DND-41 (cell line): ENCODE measurements around the gene BAD.

Experiments
- ATAC-seq: fragments of 200-7000 bp; cut with Tn5 transposase; 3 replicates; pipeline ENCODE4 v1.9.1; 2021; ENCODE audit warnings: low read depth; ENCODE audit not compliant: insufficient read depth
- DNase-seq: peaks from one replicate; pipeline ENCODE4 v3.0.0-alpha.2; 2020
- H2AFZ ChIP-seq: 2 replicates; pipeline ENCODE4 v1.6.0; 2012; ENCODE audit warnings: low read depth, low read length
- H3K27ac ChIP-seq: 2 replicates; pipeline ENCODE4 v1.5.1; 2012; ENCODE audit warnings: low read length, inconsistent platforms
- H3K27me3 ChIP-seq: fragments of 200-600 bp; sonication (generic); 2 replicates; pipeline ENCODE4 v1.6.0; 2012; ENCODE audit warnings: low read length, mild to moderate bottlenecking, inconsistent platforms; ENCODE audit not compliant: insufficient read depth, poor library complexity
- H3K36me3 ChIP-seq: 2 replicates; pipeline ENCODE4 v1.5.1; 2012; ENCODE audit warnings: low read length, inconsistent platforms; ENCODE audit not compliant: insufficient read depth
- H3K4me1 ChIP-seq: 2 replicates; pipeline ENCODE4 v1.5.1; 2012; ENCODE audit warnings: mild to moderate bottlenecking, low read length; ENCODE audit not compliant: insufficient read depth
- H3K4me2 ChIP-seq: 2 replicates; pipeline ENCODE4 v1.6.0; 2012; ENCODE audit warnings: mild to moderate bottlenecking, moderate library complexity, low read length, inconsistent platforms; ENCODE audit not compliant: insufficient read depth
- H3K4me3 ChIP-seq, 2 experiments: fragments of 200-600 bp in 1 of 2; shearing (Covaris generic) in 1 of 2; 2 replicates each; pipeline ENCODE4 v1.5.1; 2012 to 2016; ENCODE audit warnings: inconsistent platforms in 2 of 2, low read length in 2 of 2, mild to moderate bottlenecking in 2 of 2, low read depth in 1 of 2, moderate library complexity in 1 of 2
- H3K79me2 ChIP-seq: 2 replicates; pipeline ENCODE4 v1.6.0; 2012; ENCODE audit warnings: low read length, inconsistent platforms; ENCODE audit not compliant: insufficient read depth
- H3K9ac ChIP-seq: 2 replicates; pipeline ENCODE4 v1.6.0; 2012; ENCODE audit warnings: low read depth, mild to moderate bottlenecking, inconsistent platforms, low read length, moderate library complexity
- H3K9me3 ChIP-seq: 2 replicates; pipeline ENCODE4 v1.5.1; 2012; ENCODE audit warnings: low read length, moderate library complexity, mild to moderate bottlenecking, inconsistent platforms; ENCODE audit not compliant: insufficient read depth, severe bottlenecking
- H4K20me1 ChIP-seq: 2 replicates; pipeline ENCODE4 v1.6.0; 2012; ENCODE audit warnings: low read length; ENCODE audit not compliant: insufficient read depth
- EZH2 ChIP-seq: IDR thresholded peaks from 3 replicates; pipeline ENCODE4 v1.6.1; 2012; ENCODE audit warnings: borderline replicate concordance, low read depth, mild to moderate bottlenecking, moderate library complexity, low read length, inconsistent platforms; ENCODE audit not compliant: severe bottlenecking
- TF ChIP-seq, protein P1 (sequence below): IDR thresholded peaks from 2 replicates; pipeline ENCODE4 v1.5.1; 2012; ENCODE audit warnings: borderline replicate concordance, low read length, moderate library complexity, mild to moderate bottlenecking; ENCODE audit not compliant: poor library complexity, severe bottlenecking; ENCODE audit errors: extremely low read depth

Gene BAD

GRCh38 chr11:64224891-64225607, 59.4 kb downstream of the BAD start:
- Histone ChIP-seq H3K27ac (peak overlapping the region; percentile 91), H3K9ac (peak overlapping the region; percentile 75), H4K20me1 (peaks cover 11% of the 10 kb centered on the region), H3K36me3 (peaks cover 44% of the 10 kb centered on the region), H3K4me1 (peaks cover 52% of the 10 kb centered on the region), H3K9me3 (no peaks in the 10 kb centered on the region), H3K4me3 (peak overlapping the region; percentile 60 to 81), H3K27me3 (no peaks in the 10 kb centered on the region), H3K4me2 (peak overlapping the region; percentile 96), H2AFZ (peak overlapping the region; percentile 84; the same call in 1 of the 2 replicates), H3K79me2 (peaks cover 37% of the 10 kb centered on the region)
- TF ChIP-seq, protein P1, sequence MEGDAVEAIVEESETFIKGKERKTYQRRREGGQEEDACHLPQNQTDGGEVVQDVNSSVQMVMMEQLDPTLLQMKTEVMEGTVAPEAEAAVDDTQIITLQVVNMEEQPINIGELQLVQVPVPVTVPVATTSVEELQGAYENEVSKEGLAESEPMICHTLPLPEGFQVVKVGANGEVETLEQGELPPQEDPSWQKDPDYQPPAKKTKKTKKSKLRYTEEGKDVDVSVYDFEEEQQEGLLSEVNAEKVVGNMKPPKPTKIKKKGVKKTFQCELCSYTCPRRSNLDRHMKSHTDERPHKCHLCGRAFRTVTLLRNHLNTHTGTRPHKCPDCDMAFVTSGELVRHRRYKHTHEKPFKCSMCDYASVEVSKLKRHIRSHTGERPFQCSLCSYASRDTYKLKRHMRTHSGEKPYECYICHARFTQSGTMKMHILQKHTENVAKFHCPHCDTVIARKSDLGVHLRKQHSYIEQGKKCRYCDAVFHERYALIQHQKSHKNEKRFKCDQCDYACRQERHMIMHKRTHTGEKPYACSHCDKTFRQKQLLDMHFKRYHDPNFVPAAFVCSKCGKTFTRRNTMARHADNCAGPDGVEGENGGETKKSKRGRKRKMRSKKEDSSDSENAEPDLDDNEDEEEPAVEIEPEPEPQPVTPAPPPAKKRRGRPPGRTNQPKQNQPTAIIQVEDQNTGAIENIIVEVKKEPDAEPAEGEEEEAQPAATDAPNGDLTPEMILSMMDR = no peak
- TF ChIP-seq EZH2 = no peak
- no peak for DNase-seq
- no peak for ATAC-seq

DNA sequence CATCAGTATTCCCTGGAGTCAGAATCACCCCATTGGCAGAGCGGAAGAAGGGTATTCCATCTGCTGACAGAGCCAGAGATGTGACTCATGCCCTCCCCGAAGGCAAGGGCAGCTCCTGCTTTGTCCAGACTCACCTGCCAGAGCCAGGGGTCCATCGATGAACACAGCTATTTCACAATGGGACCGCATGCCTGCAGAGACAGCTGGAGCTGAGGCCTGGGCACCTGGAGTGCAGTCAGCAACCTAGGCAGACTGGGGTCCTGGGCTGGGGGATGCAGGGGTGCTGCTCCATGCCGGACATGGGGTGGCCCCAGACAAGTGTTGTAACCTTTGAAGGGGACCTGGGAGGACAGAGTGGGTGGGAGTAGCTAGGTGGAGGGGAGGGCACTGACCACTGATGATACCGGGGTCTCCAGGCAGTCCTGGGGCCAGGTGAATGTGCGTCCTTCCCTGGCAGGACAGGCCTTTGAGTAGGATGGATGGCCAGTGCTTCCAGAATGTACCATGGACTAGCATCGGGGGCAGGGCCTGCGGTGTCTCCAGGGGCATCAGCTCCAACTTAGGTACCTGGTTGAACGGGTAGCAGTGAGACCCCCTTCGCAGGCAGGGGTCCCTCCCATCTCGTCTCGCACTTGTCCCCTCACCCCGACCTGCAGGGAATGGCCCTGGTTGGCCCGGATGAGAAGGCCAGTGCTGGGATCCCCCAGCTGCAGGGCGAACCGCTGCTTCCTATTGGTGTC, 60.1 kb downstream of the BAD start:
- no peaks in the 10 kb centered on the region for H3K27me3 ChIP-seq
- peaks cover 11% of the 10 kb centered on the region for H4K20me1 ChIP-seq
- peak overlapping the region; percentile 75 for H3K9ac ChIP-seq
- no peaks in the 10 kb centered on the region for H3K9me3 ChIP-seq
- ATAC-seq = no peak
- H2AFZ ChIP-seq = no peak overlapping the region
- no peak for DNase-seq
- TF ChIP-seq, protein P1 = no peak
- TF ChIP-seq EZH2 = no peak
- H3K36me3 ChIP-seq = peaks cover 51% of the 10 kb centered on the region
- peaks cover 37% of the 10 kb centered on the region for H3K79me2 ChIP-seq
- H3K27ac ChIP-seq = peak overlapping the region; percentile 10; the same call in 1 of the 2 replicates
- peak overlapping the region; percentile 96 for H3K4me2 ChIP-seq
- peak overlapping the region in 1 of 2 experiments; percentile 81; a peak in 2 of 4 replicates for H3K4me3 ChIP-seq
- peaks cover 45% of the 10 kb centered on the region for H3K4me1 ChIP-seq

GRCh38 chr11:64223001-64223651, 61.3 kb downstream of the BAD start:
- H3K4me1 ChIP-seq = peaks cover 37% of the 10 kb centered on the region
- H3K27me3 ChIP-seq = no peaks in the 10 kb centered on the region
- H3K9me3 ChIP-seq = no peaks in the 10 kb centered on the region
- DNase-seq (no peak), ATAC-seq (no peak)
- H3K4me3 ChIP-seq = no peak overlapping the region
- no peak overlapping the region for H3K4me2 ChIP-seq
- TF ChIP-seq EZH2 = no peak
- TF ChIP-seq, protein P1 = no peak
- H2AFZ ChIP-seq = no peak overlapping the region
- no peak overlapping the region for H3K27ac ChIP-seq
- H4K20me1 ChIP-seq = peaks cover 11% of the 10 kb centered on the region
- peaks cover 35% of the 10 kb centered on the region for H3K79me2 ChIP-seq
- peaks cover 57% of the 10 kb centered on the region for H3K36me3 ChIP-seq
- no peak overlapping the region for H3K9ac ChIP-seq
